SU-DHL-6 (cell line): Measurements from ENCODE around the gene GALNT16.

Experiments used
- H2AFZ ChIP-seq: fragments of 200-600 bp; sonication (generic); 2 replicates; pipeline ENCODE4 v1.6.1; 2014; ENCODE audit warnings: low read depth, mild to moderate bottlenecking, moderate library complexity, mixed read lengths, antibody characterized with exemption, low read length; ENCODE audit not compliant: severe bottlenecking
- H3F3A ChIP-seq: fragments of 200-600 bp; shearing (Covaris generic); 2 replicates; pipeline ENCODE4 v1.6.0; 2016; ENCODE audit warnings: antibody characterized with exemption, mild to moderate bottlenecking; ENCODE audit not compliant: insufficient read depth
- H3K27ac ChIP-seq: fragments of 200-600 bp; sonication (generic); 2 replicates; pipeline ENCODE4 v1.5.1; 2016; ENCODE audit warnings: low read depth, mild to moderate bottlenecking, low read length, moderate library complexity, mixed read lengths
- H3K27me3 ChIP-seq: fragments of 200-600 bp; sonication (generic), shearing (Covaris generic); 2 replicates; pipeline ENCODE4 v1.6.0; 2014; ENCODE audit warnings: mild to moderate bottlenecking, low read length
- H3K36me3 ChIP-seq: fragments of 200-600 bp; sonication (generic); 2 replicates; pipeline ENCODE4 v1.6.1; 2014; ENCODE audit warnings: mild to moderate bottlenecking, low read length, mixed read lengths
- H3K4me2 ChIP-seq: fragments of 300-600, 200-600 bp; shearing (Covaris generic), sonication (generic); 2 replicates; pipeline ENCODE4 v1.6.0; 2014; ENCODE audit warnings: low read length, low read depth, mild to moderate bottlenecking; ENCODE audit not compliant: poor library complexity, severe bottlenecking
- H3K4me3 ChIP-seq: fragments of 200-600 bp; sonication (generic); 2 replicates; pipeline ENCODE4 v1.5.1; 2014; ENCODE audit warnings: antibody characterized with exemption, low read length, mild to moderate bottlenecking, mixed read lengths; ENCODE audit not compliant: insufficient read depth, poor library complexity, severe bottlenecking
- H3K79me2 ChIP-seq: fragments of 200-600 bp; sonication (generic); 2 replicates; pipeline ENCODE4 v1.6.1; 2014; ENCODE audit warnings: mild to moderate bottlenecking, low read length, moderate library complexity; ENCODE audit not compliant: insufficient read depth
- H3K9ac ChIP-seq: fragments of 200-600 bp; sonication (generic); 2 replicates; pipeline ENCODE4 v1.7.0; 2014; ENCODE audit warnings: mild to moderate bottlenecking, low read length
- H3K9me2 ChIP-seq: fragments of 200-600 bp; sonication (generic); replicated peaks from 2 replicates; pipeline ENCODE4 v1.6.1; 2014; ENCODE audit warnings: low read length; ENCODE audit not compliant: insufficient read depth
- H3K9me3 ChIP-seq: fragments of 200-600 bp; sonication (generic); 2 replicates; pipeline ENCODE4 v1.6.1; 2014; ENCODE audit warnings: low read length, mixed read lengths; ENCODE audit not compliant: insufficient read depth
- H4K20me1 ChIP-seq: fragments of 200-600 bp; sonication (generic); 2 replicates; pipeline ENCODE4 v1.6.1; 2014; ENCODE audit warnings: low read depth, mild to moderate bottlenecking, antibody characterized with exemption, low read length, moderate library complexity, mixed read lengths
- EZH2phosphoT487 ChIP-seq: fragments of 200-600 bp; sonication (generic), shearing (Covaris generic); conservative IDR thresholded peaks from 2 replicates; pipeline ENCODE4 v1.6.1; 2018; ENCODE audit warnings: mild to moderate bottlenecking, antibody characterized with exemption, low read length, moderate library complexity, mixed read lengths
- TF ChIP-seq, protein P1 (sequence below): fragments of 200-600 bp; sonication (generic); IDR thresholded peaks from one replicate; pipeline ENCODE4 v1.5.1; 2017; ENCODE audit warnings: antibody characterized with exemption, mild to moderate bottlenecking, low read length, moderate library complexity; ENCODE audit not compliant: insufficient read depth, poor library complexity, severe bottlenecking

The GALNT16 gene

DNA sequence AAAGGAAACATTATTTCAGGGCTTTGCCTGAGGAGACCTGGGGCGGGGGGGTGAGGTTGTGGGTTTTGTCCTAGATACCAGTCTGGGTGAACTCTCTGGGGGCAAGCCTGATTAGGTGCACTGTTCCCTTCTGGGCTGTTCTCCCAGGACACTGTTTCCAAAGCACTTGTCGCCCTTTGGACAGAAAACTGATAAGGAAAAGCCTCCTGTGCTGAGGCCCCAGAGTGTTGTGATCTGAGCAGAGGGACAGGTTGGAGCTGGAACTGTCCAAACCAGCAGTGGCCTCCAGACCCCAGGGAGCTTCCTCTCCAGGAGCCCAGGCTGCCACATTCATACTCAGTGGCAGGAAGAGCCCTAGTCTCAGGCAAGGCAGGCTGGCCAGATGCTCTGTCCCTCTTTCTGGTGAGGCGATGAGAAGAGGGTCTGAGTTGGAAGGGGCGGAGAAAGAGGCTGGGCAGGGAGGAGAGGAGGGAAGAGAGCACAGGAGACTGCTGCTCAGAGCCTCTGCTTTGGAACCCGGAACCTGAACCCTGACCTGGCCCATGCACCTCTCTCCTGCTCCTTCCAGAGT is 1.9 kb downstream of the GALNT16 start:
- Histone ChIP-seq H3K9ac (no peak overlapping the region), H4K20me1 (no peaks in the 10 kb centered on the region), H3F3A (no peaks in the 10 kb centered on the region), H3K79me2 (no peaks in the 10 kb centered on the region), H3K4me2 (no peak overlapping the region), H3K27me3 (no peaks in the 10 kb centered on the region), H3K36me3 (no peaks in the 10 kb centered on the region), H2AFZ (no peak overlapping the region), H3K27ac (no peak overlapping the region), H3K9me3 (no peaks in the 10 kb centered on the region), H3K9me2 (no peaks in the 10 kb centered on the region), H3K4me3 (no peak overlapping the region)
- TF ChIP-seq, protein P1, sequence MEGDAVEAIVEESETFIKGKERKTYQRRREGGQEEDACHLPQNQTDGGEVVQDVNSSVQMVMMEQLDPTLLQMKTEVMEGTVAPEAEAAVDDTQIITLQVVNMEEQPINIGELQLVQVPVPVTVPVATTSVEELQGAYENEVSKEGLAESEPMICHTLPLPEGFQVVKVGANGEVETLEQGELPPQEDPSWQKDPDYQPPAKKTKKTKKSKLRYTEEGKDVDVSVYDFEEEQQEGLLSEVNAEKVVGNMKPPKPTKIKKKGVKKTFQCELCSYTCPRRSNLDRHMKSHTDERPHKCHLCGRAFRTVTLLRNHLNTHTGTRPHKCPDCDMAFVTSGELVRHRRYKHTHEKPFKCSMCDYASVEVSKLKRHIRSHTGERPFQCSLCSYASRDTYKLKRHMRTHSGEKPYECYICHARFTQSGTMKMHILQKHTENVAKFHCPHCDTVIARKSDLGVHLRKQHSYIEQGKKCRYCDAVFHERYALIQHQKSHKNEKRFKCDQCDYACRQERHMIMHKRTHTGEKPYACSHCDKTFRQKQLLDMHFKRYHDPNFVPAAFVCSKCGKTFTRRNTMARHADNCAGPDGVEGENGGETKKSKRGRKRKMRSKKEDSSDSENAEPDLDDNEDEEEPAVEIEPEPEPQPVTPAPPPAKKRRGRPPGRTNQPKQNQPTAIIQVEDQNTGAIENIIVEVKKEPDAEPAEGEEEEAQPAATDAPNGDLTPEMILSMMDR, result no peak
- no peak for TF ChIP-seq EZH2phosphoT487

DNA sequence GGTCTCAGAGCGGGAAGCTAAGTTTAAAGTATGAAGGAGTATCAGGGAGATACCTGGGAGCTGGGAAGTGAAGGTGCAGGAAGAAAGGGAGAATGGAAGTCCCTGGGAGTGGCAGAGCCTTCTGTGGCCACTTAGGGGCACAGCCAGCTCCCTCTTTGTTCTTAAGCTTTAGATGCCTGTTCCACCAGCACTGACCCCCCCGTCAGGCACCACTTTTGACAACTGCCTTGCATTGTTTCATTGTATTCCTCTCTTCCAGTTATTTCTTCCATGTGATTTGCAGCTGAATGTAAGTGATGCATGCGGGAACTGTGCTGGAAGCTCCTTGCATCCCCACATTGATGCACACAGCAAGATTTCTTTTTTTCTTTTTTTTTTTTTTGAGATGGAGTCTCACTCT is 2.6 kb downstream of the GALNT16 start:
- Histone ChIP-seq H3F3A (no peaks in the 10 kb centered on the region), H3K79me2 (no peaks in the 10 kb centered on the region), H3K27ac (no peak overlapping the region), H3K9ac (no peak overlapping the region), H3K9me2 (no peaks in the 10 kb centered on the region), H3K4me3 (no peak overlapping the region), H3K9me3 (no peaks in the 10 kb centered on the region), H3K4me2 (no peak overlapping the region), H4K20me1 (no peaks in the 10 kb centered on the region), H3K36me3 (no peaks in the 10 kb centered on the region), H3K27me3 (no peaks in the 10 kb centered on the region), H2AFZ (no peak overlapping the region)
- TF ChIP-seq EZH2phosphoT487, result no peak
- TF ChIP-seq, protein P1, result no peak

DNA sequence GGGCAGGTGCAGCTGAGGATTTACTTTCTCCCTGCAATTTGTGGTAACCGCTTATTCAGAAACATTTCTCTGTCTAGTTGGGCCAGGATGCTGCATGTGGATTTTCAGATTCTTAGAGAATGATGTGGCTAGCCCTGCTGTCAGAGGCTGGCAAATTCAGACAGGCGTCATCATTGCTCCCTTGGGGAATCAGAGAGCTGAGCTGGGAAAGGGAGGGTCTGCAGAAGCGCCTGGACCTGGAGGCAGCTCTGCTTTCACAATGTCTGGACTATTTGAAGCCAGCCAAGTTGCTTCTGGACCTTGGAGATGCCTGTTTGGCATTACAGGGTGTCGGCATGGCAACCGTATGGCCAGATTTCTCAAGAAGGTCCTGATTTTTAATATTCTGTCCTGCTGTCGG is 3.4 kb downstream of the GALNT16 start:
- no peak overlapping the region for H3K27ac ChIP-seq
- H3K27me3 ChIP-seq, result no peaks in the 10 kb centered on the region
- H3K79me2 ChIP-seq, result no peaks in the 10 kb centered on the region
- H3F3A ChIP-seq, result no peaks in the 10 kb centered on the region
- H3K9ac ChIP-seq, result no peak overlapping the region
- no peaks in the 10 kb centered on the region for H3K9me3 ChIP-seq
- no peaks in the 10 kb centered on the region for H3K36me3 ChIP-seq
- H4K20me1 ChIP-seq, result no peaks in the 10 kb centered on the region
- no peaks in the 10 kb centered on the region for H3K9me2 ChIP-seq
- H3K4me3 ChIP-seq, result no peak overlapping the region
- TF ChIP-seq EZH2phosphoT487, result no peak
- TF ChIP-seq, protein P1, result no peak
- H3K4me2 ChIP-seq, result no peak overlapping the region
- H2AFZ ChIP-seq, result no peak overlapping the region
